Ishikawa (cell line): ENCODE data around the gene ATP9B.

Source experiments
- CEBPB ChIP-seq: IDR thresholded peaks from 2 replicates; pipeline ENCODE4 v1.6.1; 2012
- RAD21 ChIP-seq: IDR thresholded peaks from 2 replicates; pipeline ENCODE4 v1.6.1; 2012; ENCODE audit warnings: low read depth

- no peak for TF ChIP-seq CEBPB
- TF ChIP-seq RAD21: no peak
Observed at GRCh38 chr18:79345981-79346380, 276.8 kb downstream of the ATP9B start.
